Measurements from ENCODE around the gene MAPK11.

DNA sequence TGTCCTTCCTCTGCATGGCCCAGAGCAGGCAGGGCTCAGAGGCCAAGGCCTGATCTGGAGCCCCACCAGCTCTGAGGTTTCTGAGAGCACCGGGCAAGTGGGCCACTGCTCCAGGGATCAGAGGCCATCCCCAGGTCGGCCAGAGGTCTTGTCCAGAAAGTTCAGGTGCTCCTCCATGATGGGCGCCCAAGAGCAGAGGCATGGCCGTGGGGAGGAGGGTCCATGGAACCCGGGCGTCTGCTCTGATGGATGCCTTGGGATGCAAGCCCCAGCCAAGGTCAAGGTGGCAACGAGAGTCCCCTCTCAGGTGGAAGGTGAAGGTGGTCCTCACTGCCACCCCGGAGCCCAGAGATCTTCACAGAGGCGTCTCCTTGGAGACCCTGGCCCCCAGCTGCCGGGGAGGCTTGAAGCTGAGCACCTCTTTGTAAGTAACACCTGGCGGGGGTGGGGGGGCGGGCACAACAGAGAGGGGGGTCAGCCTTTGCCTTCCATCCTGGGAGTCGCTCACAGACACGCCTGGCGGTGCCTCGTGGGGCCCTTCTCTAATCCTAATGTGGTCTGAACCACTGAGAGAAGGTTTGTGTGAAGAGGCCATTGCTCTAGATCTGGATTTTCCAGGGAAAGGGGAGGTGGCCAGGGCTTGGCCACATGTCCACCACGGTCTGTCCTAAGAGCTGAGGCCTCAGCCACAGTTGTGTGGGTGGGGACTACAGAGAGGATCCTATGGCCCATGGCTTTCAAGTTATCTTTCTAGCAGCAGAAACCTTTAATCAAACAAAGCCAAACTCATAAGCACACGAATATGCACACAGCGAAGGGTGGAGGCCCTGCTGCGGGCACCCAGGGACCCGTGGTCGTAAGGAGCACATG lies 16.9 kb downstream of the MAPK11 start:
- no peak for TF ChIP-seq POLR2AphosphoS5 (IDR thresholded peaks at IDR 0.05)
- TF ChIP-seq, protein P1, sequence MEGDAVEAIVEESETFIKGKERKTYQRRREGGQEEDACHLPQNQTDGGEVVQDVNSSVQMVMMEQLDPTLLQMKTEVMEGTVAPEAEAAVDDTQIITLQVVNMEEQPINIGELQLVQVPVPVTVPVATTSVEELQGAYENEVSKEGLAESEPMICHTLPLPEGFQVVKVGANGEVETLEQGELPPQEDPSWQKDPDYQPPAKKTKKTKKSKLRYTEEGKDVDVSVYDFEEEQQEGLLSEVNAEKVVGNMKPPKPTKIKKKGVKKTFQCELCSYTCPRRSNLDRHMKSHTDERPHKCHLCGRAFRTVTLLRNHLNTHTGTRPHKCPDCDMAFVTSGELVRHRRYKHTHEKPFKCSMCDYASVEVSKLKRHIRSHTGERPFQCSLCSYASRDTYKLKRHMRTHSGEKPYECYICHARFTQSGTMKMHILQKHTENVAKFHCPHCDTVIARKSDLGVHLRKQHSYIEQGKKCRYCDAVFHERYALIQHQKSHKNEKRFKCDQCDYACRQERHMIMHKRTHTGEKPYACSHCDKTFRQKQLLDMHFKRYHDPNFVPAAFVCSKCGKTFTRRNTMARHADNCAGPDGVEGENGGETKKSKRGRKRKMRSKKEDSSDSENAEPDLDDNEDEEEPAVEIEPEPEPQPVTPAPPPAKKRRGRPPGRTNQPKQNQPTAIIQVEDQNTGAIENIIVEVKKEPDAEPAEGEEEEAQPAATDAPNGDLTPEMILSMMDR (IDR thresholded peaks at IDR 0.05): no peak

All from sigmoid colon (tissue), 4 donors.